Kidney (tissue), 14 donors: ENCODE results near the gene NSFL1C. TPM values are rescaled to one million over a fixed set of nuclear protein-coding genes. Genes with fewer than 3 reads are reported as not detected.

Experiments
- DNase-seq, 5 donors: peaks; one replicate each; pipeline ENCODE4 v3.0.0-alpha.2; 2013 to 2020
- FAIRE-seq: peaks from 2 replicates; lab custom pipeline; 2012; peaks lifted over from hg19 to GRCh38; lab: Jason Lieb, UNC
- H3K27ac ChIP-seq, 2 donors: one replicate each; pipeline ENCODE4 v1.7.0; 2013; ENCODE audit warnings: low read depth in 2 of 2, low read length in 2 of 2, inconsistent platforms in 1 of 2
- H3K27me3 ChIP-seq: one replicate; pipeline ENCODE4 v1.7.1; 2013; ENCODE audit warnings: low read length, inconsistent platforms; ENCODE audit not compliant: control insufficient read depth, insufficient read depth
- H3K36me3 ChIP-seq, 3 donors: one replicate each; pipeline versions ENCODE4 v1.7.0 to v1.7.1; 2013; ENCODE audit warnings: low read length in 3 of 3, control low read depth in 1 of 3, inconsistent platforms in 1 of 3; ENCODE audit not compliant: insufficient read depth in 3 of 3, control insufficient read depth in 2 of 3
- H3K4me1 ChIP-seq, 3 donors: one replicate each; pipeline versions ENCODE4 v1.7.0 to v1.7.1; 2013; ENCODE audit warnings: low read length in 3 of 3, inconsistent platforms in 1 of 3, low read depth in 1 of 3; ENCODE audit not compliant: control insufficient read depth in 2 of 3, insufficient read depth in 2 of 3
- H3K4me3 ChIP-seq, 3 donors: one replicate each; pipeline versions ENCODE4 v1.7.0 to v1.8.1; 2013; ENCODE audit warnings: low read length in 3 of 3, control low read depth in 1 of 3, inconsistent platforms in 1 of 3
- H3K9ac ChIP-seq, 3 donors: one replicate each; pipeline versions ENCODE4 v1.7.0 to v1.7.1; 2013; ENCODE audit warnings: low read length in 3 of 3, control low read depth in 1 of 3, inconsistent platforms in 1 of 3
- H3K9me3 ChIP-seq, 3 donors: one replicate each; pipeline versions ENCODE4 v1.7.0 to v1.7.1; 2013; ENCODE audit warnings: low read length in 3 of 3, control low read depth in 1 of 3, inconsistent platforms in 1 of 3; ENCODE audit not compliant: control insufficient read depth in 2 of 3, insufficient read depth in 1 of 3
- intact Hi-C: fragments of 100-400 bp; cut with DNase I; formaldehyde crosslinking; loops from one replicate; pipeline ENCODE4 v1.11.1; 2022
- polyA plus RNA-seq: library from polyadenylated mRNA; stranded (reverse); fragments of 350-450 nt; fragmentation: Illumina TruSeq; extraction: RNeasy Lipid Tissue Mini Kit (QIAGEN cat#74804); gene quantifications from one replicate; pipeline ENCODE4 v1.2.3, GENCODE V29; 2014; ENCODE audit warnings: low read depth, low replicate concordance; ENCODE audit not compliant: insufficient read depth
- total RNA-seq: library from RNA; stranded (reverse); fragmentation: NEBNext Ultra II Directional; extraction: Animal tissue kit (Norgen Biotek cat#: 25700); gene quantifications from one replicate; pipeline ENCODE4 v1.2.1, GENCODE V29; 2021
- TF ChIP-seq, protein P1 (sequence below): IDR thresholded peaks from 3 replicates; pipeline ENCODE4 v1.5.1; 2012; ENCODE audit warnings: mild to moderate bottlenecking, moderate library complexity, borderline replicate concordance; ENCODE audit not compliant: insufficient read depth; ENCODE audit errors: extremely low read depth
- donor health status: control.
- donor health status: control.
- donor health status: control.
- donor health status: control.
- donor health status: control.
- donor health status: DM: yes; HTN: yes; CAD: no.
- donor health status: Normal renal cell carcinoma (clear cell type).

Gene NSFL1C
- total and polyA plus RNA-seq, 2 donors from 2014 or later: 76.1 to 78.2 TPM

DNA sequence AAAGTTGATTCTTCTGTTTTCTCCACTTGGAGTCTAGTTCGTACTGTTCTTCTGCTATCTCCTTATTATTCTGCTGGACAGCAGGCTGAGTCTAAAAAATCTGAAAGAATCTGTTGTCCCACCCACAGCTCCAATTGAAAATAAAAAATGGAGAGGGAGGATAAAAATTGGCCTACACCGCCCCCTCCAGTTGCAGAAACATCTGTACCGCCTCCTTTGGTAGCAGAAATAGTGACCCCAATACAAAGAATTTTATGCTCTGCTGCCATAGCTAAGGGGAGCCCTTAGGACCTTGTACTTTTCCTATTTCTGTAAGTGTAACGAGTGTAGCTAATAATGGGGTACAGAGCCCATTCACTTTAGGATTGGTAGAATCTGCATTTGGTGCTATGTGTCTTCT, 68.9 kb downstream of the NSFL1C start:
- Histone ChIP-seq H3K4me3 (no peak overlapping the region), H3K9ac (no peak overlapping the region), H3K4me1 (peaks cover 0 to 5% (median 5%) of the 10 kb centered on the region in 3 donors), H3K9me3 (peaks cover 0 to 2% (median 0%) of the 10 kb centered on the region in 3 donors), H3K27ac (no peak overlapping the region), H3K36me3 (no peaks in the 10 kb centered on the region), H3K27me3 (peaks cover 5% of the 10 kb centered on the region)
- FAIRE-seq: no peak
- TF ChIP-seq, protein P1, sequence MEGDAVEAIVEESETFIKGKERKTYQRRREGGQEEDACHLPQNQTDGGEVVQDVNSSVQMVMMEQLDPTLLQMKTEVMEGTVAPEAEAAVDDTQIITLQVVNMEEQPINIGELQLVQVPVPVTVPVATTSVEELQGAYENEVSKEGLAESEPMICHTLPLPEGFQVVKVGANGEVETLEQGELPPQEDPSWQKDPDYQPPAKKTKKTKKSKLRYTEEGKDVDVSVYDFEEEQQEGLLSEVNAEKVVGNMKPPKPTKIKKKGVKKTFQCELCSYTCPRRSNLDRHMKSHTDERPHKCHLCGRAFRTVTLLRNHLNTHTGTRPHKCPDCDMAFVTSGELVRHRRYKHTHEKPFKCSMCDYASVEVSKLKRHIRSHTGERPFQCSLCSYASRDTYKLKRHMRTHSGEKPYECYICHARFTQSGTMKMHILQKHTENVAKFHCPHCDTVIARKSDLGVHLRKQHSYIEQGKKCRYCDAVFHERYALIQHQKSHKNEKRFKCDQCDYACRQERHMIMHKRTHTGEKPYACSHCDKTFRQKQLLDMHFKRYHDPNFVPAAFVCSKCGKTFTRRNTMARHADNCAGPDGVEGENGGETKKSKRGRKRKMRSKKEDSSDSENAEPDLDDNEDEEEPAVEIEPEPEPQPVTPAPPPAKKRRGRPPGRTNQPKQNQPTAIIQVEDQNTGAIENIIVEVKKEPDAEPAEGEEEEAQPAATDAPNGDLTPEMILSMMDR: no peak
- intact Hi-C loops: no loop called here
- DNase-seq: no peak

DNA sequence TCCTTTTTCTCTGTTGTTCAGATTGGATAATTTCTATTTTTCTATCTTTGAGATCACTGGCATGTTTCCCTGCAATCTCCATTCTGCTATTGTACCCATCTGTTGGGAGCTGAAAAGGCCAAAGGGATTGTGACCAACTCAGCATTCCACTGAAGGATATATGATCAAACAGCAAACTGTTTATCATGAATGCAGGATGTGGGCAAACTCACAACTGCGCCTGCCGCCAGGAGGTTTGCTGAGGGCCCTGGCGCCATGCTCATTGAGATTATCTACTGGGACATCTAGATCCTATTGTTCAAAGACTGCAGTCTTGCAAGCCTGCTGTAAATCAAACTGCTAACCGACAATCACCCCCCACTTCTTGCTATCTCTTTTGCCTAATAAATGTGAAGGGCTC, 69.9 kb downstream of the NSFL1C start:
- H3K4me1 ChIP-seq: peaks cover 0 to 12% (median 7%) of the 10 kb centered on the region in 3 donors
- DNase-seq (no peak), FAIRE-seq (no peak)
- TF ChIP-seq, protein P1: no peak
- intact Hi-C loops: no loop called here
- peaks cover 5% of the 10 kb centered on the region for H3K27me3 ChIP-seq
- H3K9ac ChIP-seq: no peak overlapping the region
- H3K36me3 ChIP-seq: no peaks in the 10 kb centered on the region
- no peak overlapping the region for H3K4me3 ChIP-seq
- H3K27ac ChIP-seq: no peak overlapping the region
- H3K9me3 ChIP-seq: peaks cover 0 to 2% (median 0%) of the 10 kb centered on the region in 3 donors

DNA sequence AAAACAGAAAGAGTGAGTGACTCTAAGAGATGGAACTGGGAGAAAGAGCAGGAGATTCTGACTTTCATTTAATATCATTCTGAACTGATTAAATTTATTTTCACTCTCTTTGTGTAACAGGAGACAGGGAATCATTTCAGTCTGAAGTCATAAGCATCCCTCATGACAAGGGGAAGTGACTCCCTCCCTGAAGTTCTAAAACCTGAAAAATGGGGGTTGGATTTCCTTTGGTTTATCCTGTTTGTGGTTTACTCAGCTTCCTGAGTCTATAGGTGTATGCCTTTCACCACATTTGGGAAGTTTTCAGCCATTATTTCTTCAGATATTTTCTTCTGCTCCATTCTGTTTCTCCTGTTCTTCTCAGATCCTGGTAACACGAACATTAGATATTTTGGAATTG, 70.4 kb downstream of the NSFL1C start:
- H3K4me1 ChIP-seq: peaks cover 0 to 16% (median 11%) of the 10 kb centered on the region in 3 donors
- H3K27ac ChIP-seq: peak overlapping the region in 1 of 2 donors; percentile 14
- H3K9me3 ChIP-seq: peaks cover 0 to 2% (median 0%) of the 10 kb centered on the region in 3 donors
- TF ChIP-seq, protein P1: no peak
- intact Hi-C loops: no loop called here
- H3K4me3 ChIP-seq: no peak overlapping the region
- DNase-seq: no peak
- H3K27me3 ChIP-seq: peaks cover 5% of the 10 kb centered on the region
- no peaks in the 10 kb centered on the region for H3K36me3 ChIP-seq
- H3K9ac ChIP-seq: no peak overlapping the region
- FAIRE-seq: no peak

DNA sequence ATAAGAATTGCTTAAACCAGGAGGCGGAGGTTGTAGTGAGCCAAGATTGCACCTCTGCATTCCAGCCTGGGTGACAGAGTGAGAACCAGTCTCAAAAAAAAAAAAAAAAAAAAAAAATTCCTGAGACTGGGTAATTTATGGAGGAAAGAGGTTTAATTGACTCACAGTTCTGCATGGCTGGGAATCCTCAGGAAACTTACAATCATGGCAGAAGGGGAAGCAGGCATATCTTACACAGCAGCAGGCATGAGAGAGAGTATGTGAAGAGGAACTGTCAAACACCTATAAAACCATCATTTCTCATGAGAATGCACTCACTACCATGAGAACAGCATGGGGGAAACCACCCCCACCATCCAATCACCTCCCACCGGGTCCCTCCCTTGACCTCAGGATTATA, 72.0 kb downstream of the NSFL1C start:
- intact Hi-C loops: no loop called here
- TF ChIP-seq, protein P1: no peak
- DNase-seq: no peak
- H3K27me3 ChIP-seq: peaks cover 5% of the 10 kb centered on the region
- H3K36me3 ChIP-seq: no peaks in the 10 kb centered on the region
- H3K27ac ChIP-seq: no peak overlapping the region
- peaks cover 0 to 29% (median 20%) of the 10 kb centered on the region in 3 donors for H3K4me1 ChIP-seq
- FAIRE-seq: no peak
- no peak overlapping the region for H3K9ac ChIP-seq
- no peak overlapping the region for H3K4me3 ChIP-seq
- H3K9me3 ChIP-seq: peaks cover 0 to 2% (median 0%) of the 10 kb centered on the region in 3 donors
